Urothelium cell line (cell line): Measurements from ENCODE around the gene CCNQ.
A peak's percentile ranks its signal among the peaks of the same experiment; 100 is the strongest.

ENCODE experiments used
- DNase-seq: peaks from one replicate; pipeline ENCODE4 v3.0.0; 2011; ENCODE audit warnings: low spot score, mixed read lengths
- FAIRE-seq: peaks from 2 replicates; lab custom pipeline; 2011; peaks lifted over from hg19 to GRCh38; lab: Jason Lieb, UNC

CCNQ gene

GRCh38 chrX:153637121-153638040 is 38.4 kb upstream of the CCNQ start:
- no peak for FAIRE-seq
- no peak for DNase-seq

- DNase-seq (no peak), FAIRE-seq (no peak)
Observed at GRCh38 chrX:153636716-153637115, 37.8 kb upstream of the CCNQ start.

DNA sequence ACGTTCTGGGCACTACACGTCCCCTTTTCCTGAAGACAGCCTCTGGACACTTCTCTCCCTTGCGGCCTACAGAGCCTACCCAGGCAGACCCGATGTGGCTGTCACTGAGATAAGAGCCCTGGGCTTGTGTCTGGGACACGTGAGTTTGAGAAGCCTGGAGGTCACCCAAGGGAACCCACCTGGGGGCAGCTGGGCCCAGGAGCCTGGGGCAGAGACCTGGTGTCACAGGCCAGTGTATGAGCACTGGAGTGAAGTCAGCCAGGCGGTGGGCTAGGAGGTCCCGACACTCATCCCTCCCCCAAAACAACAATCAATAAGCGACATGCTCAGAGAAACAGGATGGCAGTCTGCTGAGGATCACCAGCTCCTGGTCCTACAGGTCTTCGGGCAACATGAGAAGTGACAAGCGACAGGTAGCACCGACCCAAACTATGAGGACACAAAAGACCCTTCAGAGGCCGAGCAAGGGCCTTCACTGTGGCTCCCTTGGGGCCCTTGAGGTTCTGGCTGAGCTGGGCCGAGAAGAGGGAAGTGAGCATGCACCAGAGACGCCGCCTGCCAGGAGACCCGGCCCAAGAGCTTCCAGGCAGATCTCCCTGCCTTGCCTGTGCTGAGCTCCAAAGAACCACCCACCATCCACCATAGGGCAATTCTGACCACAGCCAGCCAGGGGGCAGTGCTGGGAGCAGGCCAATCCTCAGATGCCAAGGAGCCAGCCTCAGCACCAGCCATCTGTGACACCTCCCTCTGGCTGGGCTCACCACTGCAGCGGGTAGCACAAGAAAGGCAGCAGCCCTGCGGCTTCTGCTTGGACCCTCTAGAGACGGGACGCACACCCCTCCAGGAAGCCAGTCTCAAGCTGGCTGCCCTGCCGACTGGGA is 37.1 kb upstream of the CCNQ start:
- DNase-seq (peak; percentile 58), FAIRE-seq (no peak)

- DNase-seq = no peak
- FAIRE-seq = no peak
Observed at GRCh38 chrX:153635388-153635787, 36.4 kb upstream of the CCNQ start.

GRCh38 chrX:153634832-153635231 is 35.9 kb upstream of the CCNQ start:
- no peak for DNase-seq
- no peak for FAIRE-seq

DNA sequence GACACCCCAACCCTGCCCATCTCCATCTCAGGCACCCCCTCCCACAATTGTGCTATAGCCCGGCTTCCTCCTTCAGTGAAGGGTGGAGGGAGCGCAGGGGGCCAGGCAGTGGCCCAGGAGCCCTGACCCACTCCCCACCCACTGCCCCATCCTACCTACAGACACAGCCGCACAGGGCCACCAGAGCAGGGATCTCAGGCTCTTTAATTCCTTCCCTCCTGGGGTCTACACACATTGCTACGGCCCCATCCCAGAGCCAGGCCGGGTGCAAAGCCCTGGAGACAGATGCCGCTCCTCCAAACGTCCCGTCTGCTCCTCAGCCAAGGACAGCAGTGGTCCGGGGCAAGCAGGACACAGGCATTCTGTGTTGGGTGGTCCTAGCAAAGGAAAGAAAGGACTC is 35.3 kb upstream of the CCNQ start:
- FAIRE-seq = no peak

DNA sequence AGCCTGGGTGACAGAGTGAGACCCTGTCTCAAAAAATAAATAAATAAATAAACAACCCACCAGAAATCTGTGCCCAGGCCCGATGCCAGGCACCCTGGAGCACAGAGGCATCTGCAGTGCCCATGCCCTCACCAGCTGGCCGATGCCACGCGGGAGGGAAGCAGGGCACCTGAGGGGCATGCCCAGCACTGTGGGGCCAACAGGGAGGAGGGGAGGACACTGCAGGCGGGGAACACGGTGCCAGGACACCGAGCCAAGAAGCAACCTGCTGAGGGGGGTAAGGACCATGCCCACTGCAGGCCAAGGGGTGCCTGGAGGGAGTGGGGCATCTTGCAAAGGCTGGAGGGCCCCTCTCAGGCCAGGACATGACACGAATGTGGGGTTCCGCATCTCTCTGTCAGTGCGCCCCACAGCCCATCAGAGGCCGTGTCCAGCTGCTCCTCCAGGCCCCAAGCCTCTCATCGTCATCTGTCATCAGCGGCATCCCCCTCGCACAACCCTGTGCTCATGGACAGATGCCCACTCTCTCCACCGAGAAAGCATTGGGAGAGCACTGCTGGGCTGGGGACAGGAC is 34.8 kb upstream of the CCNQ start:
- DNase-seq = no peak
- FAIRE-seq = no peak

More for the DNA sequence above, 35.3 kb upstream of the CCNQ start:
- no peak for DNase-seq

GRCh38 chrX:153633048-153633447 is 34.1 kb upstream of the CCNQ start:
- DNase-seq (no peak), FAIRE-seq (no peak)

DNA sequence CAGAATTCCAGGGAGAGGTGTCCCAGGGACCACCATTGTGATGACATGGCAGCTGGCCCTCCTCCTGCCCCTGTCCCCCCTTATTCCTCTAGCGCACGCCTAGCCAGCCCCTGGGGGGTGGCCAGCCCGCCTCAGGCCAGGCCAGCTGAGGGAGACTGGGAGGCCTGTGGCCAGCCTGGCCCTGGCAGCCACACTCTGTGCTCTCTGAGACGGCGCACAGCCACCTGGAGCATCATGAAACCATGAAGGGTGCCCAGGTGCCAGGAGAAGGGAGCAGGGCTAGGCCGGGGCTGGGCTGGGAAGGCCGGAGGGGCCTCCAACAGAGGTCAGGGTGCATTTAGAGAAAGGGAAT is 33.6 kb upstream of the CCNQ start:
- no peak for FAIRE-seq
- no peak for DNase-seq

GRCh38 chrX:153631907-153632594 is 33.1 kb upstream of the CCNQ start:
- no peak for FAIRE-seq
- DNase-seq = no peak

GRCh38 chrX:153631346-153631745 is 32.4 kb upstream of the CCNQ start:
- no peak for DNase-seq
- no peak for FAIRE-seq

- FAIRE-seq (no peak), DNase-seq (no peak)
Observed at GRCh38 chrX:153628665-153629064, 29.7 kb upstream of the CCNQ start.

DNA sequence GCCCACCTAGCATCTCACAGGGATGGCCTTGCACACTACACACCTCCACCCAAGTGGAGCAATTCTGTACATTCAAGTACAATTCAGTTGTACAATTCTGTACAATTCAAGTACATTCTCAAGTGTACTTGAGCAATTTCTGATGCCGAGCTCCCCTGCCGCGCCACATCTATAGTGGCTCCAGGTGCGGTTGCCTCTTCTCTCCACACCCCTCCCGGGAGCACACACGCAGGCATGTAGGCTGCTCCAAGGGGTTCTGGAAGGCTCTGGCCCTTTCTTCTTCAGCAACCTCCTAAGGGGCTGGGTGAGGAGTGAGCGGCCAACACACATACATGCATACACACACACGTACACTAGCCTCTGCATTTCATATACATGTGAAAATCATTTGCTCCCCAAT is 29.2 kb upstream of the CCNQ start:
- DNase-seq (no peak), FAIRE-seq (no peak)

DNA sequence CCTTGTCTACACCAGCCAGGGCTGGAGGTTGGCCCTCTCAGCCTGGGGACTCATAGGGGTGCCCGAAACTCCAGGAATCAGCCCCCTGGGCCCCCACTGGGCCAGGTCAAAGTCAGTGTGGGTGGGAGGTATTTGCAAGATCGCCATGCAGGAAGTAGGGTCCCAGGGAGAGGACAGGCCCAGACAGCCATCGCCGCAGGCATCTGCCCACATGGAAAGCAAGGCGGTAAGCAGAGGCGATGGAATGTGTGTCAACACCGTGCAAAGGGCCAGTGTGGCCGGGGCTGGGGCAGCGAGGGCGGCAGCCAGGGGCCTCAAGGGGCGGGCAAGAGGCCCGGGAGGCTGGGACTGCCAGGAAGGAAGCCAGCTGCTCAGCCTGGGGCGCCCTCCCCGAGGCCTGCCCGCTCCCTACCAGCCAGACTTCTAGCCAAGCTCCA is 28.8 kb upstream of the CCNQ start:
- no peak for DNase-seq
- FAIRE-seq = no peak

DNA sequence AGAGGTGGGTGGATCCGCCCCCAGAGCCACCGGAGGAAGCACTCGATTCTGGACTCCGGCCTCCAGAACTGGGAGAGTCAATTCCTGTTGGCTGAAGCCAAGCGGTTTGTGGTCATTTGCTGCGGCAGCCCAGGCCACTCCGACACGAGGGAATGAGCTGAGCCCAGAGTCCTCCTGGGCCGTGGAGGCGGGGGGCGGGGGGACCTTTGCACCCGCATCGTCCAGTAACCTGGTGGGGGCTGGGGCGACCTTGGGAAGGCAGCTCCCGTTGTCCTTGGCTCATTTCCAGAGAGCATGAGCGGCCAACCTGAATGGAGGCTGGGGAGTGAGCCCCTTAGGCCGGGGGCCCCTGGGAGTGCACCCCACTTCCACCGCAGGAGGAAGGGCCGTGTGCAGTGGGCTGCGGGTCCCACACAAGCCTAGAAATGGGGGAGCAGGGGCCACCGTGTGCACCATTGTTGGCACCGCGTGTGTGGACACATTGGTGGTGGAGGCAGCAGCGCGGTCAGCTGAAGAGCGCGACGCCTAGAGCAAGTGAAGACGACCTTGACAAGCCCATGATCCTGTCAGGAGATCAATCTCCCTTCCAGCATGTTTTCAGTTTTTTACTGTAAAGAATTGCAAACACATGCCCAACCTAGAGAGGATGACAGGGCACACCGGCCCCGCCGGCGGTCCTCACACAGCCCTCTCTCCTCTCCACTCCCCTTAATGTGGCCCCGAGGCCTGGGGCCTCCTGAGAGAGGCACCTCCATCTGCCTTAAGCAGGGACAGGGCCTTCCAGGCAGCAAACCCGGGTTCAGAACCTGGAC is 28.1 kb upstream of the CCNQ start:
- no peak for FAIRE-seq
- DNase-seq = no peak

GRCh38 chrX:153626025-153626633 is 27.2 kb upstream of the CCNQ start:
- FAIRE-seq = no peak

DNA sequence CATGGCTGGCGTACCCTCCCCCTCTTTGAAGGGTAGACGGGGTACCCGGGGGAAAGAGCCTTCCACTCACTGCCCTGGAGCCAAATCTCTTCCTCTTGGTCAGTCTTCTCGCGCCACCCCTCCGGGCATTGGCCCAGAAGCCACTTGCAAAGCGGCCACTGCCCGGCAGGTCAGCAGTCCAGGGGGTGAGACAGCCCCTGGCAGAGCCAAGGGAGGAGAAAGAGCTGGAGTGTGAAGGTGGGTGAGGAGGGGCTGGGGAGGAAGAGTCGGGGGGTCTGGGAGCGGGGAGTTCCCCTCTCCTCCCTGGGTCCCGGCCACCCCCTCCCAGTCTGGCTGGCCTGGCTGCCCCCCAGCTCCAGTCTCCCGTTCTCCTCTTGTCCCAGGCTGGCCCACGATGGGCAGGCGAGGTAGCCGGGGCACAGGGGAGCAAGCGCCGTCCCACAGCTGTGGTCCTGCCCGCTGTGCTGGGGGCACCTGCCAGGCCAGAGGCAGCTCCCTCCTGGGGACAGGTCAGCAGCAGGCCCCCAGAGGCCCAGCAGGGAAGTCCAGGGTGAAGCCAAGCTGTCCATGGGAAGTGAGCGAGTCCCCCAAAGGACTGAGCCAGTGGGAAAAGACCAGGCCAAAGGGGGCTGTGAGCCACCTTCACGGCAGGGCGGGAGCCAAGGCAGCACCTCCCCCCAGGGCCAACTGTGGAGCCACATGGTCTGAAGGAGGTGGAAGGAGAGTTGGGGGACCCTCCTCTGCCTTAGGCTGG is 26.5 kb upstream of the CCNQ start:
- no peak for DNase-seq
- no peak for FAIRE-seq

More at GRCh38 chrX:153626025-153626633, 27.2 kb upstream of the CCNQ start:
- DNase-seq = no peak

DNA sequence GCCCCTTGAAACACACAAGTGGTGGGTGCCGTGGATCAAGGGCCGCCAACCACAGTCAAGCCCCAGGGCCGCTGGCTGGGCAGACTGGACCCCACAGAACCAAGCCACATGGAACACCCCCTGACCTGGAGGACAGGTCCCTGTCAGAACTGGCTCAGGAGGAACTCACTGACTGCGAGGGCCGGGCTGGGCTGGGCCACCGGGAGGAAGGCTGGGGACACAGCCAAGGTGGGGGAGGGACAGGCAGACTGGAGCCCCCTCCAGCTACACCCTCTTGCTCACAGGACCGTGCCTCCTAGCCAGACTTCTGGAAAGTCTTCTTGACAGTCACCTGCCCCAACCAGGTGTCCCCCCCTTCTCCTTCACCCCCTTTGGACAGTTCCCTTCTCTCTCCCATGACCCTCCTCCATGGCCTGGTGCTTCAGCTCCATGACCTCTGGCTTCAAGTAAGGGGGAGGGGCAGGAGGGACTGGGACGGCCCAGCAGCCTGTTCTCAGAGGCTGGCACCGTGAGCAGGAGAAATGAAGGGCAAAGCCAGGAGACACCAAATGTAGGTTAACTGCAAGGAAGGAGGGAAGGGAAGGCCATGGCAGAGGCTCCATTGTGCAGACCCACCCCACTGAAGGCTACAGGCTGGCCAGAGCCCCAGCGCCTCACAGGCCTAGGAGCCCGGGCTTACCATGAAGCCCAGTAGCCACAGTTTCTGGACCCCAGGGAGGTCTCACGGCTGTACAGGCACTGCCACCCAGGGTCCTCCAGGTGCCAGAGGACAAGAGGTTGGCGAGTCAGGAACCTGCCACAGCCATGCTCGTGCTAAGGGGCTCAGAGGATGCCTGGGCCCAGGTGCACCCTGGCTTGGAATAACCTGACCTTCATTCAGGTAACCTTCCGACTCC is 25.5 kb upstream of the CCNQ start:
- FAIRE-seq = no peak

More for the DNA sequence above, 25.5 kb upstream of the CCNQ start:
- DNase-seq = no peak
